ENCODE data around the gene PDZD2. TPM values are rescaled to one million over a fixed set of nuclear protein-coding genes. Genes with fewer than 3 reads are reported as not detected.

Gene PDZD2
- total RNA-seq, 1 donor from 2014 or later: 6.7 TPM

DNA sequence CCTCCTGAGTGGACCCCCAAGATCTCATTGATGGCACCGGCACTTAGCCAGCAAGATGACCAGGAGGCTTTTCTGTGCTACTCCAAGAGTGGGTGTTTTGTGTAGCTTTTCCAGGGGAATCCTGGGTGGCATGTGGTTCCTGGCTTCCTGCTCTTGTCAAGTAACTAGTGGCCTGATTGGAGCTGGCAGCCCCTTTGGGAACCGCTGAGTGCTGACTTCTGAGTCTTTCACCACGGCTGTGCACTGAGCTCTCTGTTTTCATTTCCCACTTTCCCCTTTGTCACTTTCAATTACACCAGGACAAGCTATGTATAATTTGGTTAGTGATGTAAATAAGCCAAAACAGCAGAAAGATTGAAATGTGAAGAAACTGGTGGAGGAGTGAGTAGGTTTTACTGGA lies 279.8 kb downstream of the PDZD2 start:
- Histone ChIP-seq H3K36me3 (ENCODE audit: control insufficient read depth, insufficient read depth, low read length) (no peaks in the 10 kb centered on the region), H3K27me3 (ENCODE audit: control insufficient read depth, insufficient read depth, low read length) (no peaks in the 10 kb centered on the region), H3K4me3 (ENCODE audit: low read depth, low read length) (no peak overlapping the region)
- DNase-seq (ENCODE audit: low read depth): no peak
- TF ChIP-seq, protein P1, sequence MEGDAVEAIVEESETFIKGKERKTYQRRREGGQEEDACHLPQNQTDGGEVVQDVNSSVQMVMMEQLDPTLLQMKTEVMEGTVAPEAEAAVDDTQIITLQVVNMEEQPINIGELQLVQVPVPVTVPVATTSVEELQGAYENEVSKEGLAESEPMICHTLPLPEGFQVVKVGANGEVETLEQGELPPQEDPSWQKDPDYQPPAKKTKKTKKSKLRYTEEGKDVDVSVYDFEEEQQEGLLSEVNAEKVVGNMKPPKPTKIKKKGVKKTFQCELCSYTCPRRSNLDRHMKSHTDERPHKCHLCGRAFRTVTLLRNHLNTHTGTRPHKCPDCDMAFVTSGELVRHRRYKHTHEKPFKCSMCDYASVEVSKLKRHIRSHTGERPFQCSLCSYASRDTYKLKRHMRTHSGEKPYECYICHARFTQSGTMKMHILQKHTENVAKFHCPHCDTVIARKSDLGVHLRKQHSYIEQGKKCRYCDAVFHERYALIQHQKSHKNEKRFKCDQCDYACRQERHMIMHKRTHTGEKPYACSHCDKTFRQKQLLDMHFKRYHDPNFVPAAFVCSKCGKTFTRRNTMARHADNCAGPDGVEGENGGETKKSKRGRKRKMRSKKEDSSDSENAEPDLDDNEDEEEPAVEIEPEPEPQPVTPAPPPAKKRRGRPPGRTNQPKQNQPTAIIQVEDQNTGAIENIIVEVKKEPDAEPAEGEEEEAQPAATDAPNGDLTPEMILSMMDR (IDR thresholded peaks at IDR 0.05; ENCODE audit: insufficient read depth, low read length, poor library complexity, severe bottlenecking): no peak

DNA sequence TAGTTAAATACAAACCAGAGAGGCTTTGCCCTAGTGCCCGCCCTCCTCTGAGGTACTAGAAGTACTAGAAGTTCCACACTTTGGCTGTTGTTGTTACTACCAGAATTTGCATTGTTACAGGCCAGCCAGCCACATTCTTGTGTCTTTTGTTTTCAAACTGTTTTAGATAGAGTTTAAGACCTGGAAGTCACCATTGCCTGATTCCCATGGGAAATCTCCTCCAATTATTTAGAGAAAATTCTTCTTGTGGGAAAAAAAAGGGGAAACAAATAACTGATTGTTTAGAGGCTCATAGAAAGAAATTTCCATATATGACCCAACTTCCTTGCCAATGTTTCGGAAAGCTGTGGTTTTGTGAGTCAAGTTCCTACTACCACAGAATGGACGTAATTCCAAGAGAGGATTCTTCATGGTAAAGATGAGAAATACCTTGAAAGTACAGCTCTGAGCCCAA lies 282.9 kb downstream of the PDZD2 start:
- Histone ChIP-seq H3K4me3 (ENCODE audit: low read depth, low read length) (no peak overlapping the region), H3K36me3 (ENCODE audit: control insufficient read depth, insufficient read depth, low read length) (no peaks in the 10 kb centered on the region), H3K27me3 (ENCODE audit: control insufficient read depth, insufficient read depth, low read length) (no peaks in the 10 kb centered on the region)
- peak; percentile 88 for DNase-seq (ENCODE audit: low read depth)
- TF ChIP-seq, protein P1 (IDR thresholded peaks at IDR 0.05; ENCODE audit: insufficient read depth, low read length, poor library complexity, severe bottlenecking): no peak

DNA sequence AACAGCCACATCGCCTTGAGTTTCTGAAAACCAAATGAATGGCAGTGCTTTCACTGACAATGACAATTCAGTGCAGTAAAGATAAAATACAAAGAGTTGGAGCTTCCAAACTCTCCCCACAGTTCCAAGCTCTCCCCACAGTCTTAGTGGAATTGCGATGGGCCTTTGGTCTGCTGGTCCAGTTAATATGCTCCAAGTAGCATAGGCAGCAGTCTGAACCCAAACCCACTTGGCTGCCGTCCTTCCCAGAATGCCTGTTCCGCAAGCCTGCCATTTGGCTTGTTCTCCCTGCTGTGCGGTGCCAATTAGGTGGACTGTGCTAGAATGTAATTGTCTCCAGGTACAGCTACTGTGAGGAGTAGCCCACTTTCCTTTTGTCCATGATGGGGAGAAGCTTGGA lies 285.1 kb downstream of the PDZD2 start:
- TF ChIP-seq, protein P1 (IDR thresholded peaks at IDR 0.05; ENCODE audit: insufficient read depth, low read length, poor library complexity, severe bottlenecking): no peak
- no peak overlapping the region for H3K4me3 ChIP-seq (ENCODE audit: low read depth, low read length)
- no peaks in the 10 kb centered on the region for H3K36me3 ChIP-seq (ENCODE audit: control insufficient read depth, insufficient read depth, low read length)
- DNase-seq (ENCODE audit: low read depth): no peak
- no peaks in the 10 kb centered on the region for H3K27me3 ChIP-seq (ENCODE audit: control insufficient read depth, insufficient read depth, low read length)

DNA sequence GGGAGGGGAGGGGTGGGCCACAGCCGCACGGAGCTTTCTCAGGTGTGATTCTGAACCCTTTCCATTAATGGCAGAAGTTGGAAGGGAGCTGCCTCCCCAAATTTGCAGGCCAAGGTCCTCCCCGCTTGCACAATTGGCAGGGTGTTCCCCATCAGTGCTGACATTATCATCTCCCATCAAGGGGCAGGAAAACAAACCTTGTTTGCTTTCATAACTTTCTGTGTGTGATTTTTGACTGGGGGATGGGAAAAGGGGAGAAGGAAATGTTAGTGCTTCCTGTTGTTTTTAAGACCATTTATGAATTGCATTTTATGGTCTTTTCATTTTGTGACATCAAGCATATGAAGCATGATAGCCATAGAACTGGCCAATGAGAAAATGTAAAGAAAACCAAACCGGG lies 292.9 kb downstream of the PDZD2 start:
- no peaks in the 10 kb centered on the region for H3K27me3 ChIP-seq (ENCODE audit: control insufficient read depth, insufficient read depth, low read length)
- no peak for DNase-seq (ENCODE audit: low read depth)
- H3K4me3 ChIP-seq (ENCODE audit: low read depth, low read length): no peak overlapping the region
- H3K36me3 ChIP-seq (ENCODE audit: control insufficient read depth, insufficient read depth, low read length): no peaks in the 10 kb centered on the region
- TF ChIP-seq, protein P1 (IDR thresholded peaks at IDR 0.05; ENCODE audit: insufficient read depth, low read length, poor library complexity, severe bottlenecking): no peak

DNA sequence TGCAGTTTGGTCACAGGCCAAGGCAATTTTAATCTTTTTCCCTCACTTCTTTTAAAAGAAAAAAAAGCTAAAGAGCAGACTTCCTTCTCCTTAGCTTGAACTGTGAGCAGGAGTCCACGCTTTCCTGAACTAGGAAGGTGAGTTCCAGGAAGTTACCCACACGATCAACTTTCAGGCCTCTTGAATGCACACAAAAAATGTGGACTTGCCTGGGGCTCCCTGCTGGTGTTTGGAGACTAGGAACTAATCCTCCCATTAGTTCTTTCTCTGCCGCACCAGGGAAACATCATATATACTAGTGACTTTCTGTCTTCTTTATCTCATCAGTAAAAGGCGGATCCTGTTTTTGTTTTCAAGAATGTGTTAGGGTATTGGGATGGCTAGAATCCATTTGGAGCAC lies 295.2 kb downstream of the PDZD2 start:
- no peak for DNase-seq (ENCODE audit: low read depth)
- no peak overlapping the region for H3K4me3 ChIP-seq (ENCODE audit: low read depth, low read length)
- TF ChIP-seq, protein P1 (IDR thresholded peaks at IDR 0.05; ENCODE audit: insufficient read depth, low read length, poor library complexity, severe bottlenecking): no peak
- no peaks in the 10 kb centered on the region for H3K27me3 ChIP-seq (ENCODE audit: control insufficient read depth, insufficient read depth, low read length)
- no peaks in the 10 kb centered on the region for H3K36me3 ChIP-seq (ENCODE audit: control insufficient read depth, insufficient read depth, low read length)

Measured in kidney epithelial cell (primary cell).